GM23338 (cell line): ENCODE measurements around the gene DCAF7. TPM values are rescaled to one million over a fixed set of nuclear protein-coding genes. Genes with fewer than 3 reads are reported as not detected.

Source experiments
- ATAC-seq: fragments of 200-7000 bp; cut with Tn5 transposase; 3 replicates; pipeline ENCODE4 v1.9.1; 2020
- DNase-seq: peaks from one replicate; pipeline ENCODE4 v3.0.0-alpha.2; 2015; ENCODE audit warnings: low spot score
- H2AFZ ChIP-seq: fragments of 200-600 bp; sonication (generic); 2 replicates; pipeline ENCODE4 v1.8.0; 2016; ENCODE audit warnings: antibody characterized with exemption, mild to moderate bottlenecking, moderate library complexity
- H3F3A ChIP-seq: fragments of 200-600 bp; sonication (generic); replicated peaks from 2 replicates; pipeline ENCODE4 v1.8.0; 2017; ENCODE audit warnings: antibody characterized with exemption, mixed run types, low read depth
- H3K27ac ChIP-seq: fragments of 200-600 bp; sonication (generic); 2 replicates; pipeline ENCODE4 v1.6.1; 2016; ENCODE audit warnings: low read depth
- H3K27me3 ChIP-seq: fragments of 200-600 bp; sonication (generic); 2 replicates; pipeline ENCODE4 v1.8.0; 2016; ENCODE audit warnings: mild to moderate bottlenecking, mixed run types, moderate library complexity; ENCODE audit not compliant: insufficient read depth
- H3K36me3 ChIP-seq: fragments of 200-600 bp; sonication (generic); 2 replicates; pipeline ENCODE4 v1.8.0; 2016; ENCODE audit warnings: mild to moderate bottlenecking; ENCODE audit not compliant: insufficient read depth
- H3K4me1 ChIP-seq: fragments of 200-600 bp; sonication (generic); 2 replicates; pipeline ENCODE4 v1.8.0; 2016; ENCODE audit warnings: mild to moderate bottlenecking, moderate library complexity; ENCODE audit not compliant: insufficient read depth
- H3K4me2 ChIP-seq: fragments of 200-600 bp; sonication (generic); 2 replicates; pipeline ENCODE4 v1.7.1; 2017; ENCODE audit warnings: mixed run types
- H3K4me3 ChIP-seq: fragments of 200-600 bp; sonication (generic); 2 replicates; pipeline ENCODE4 v1.6.1; 2016; ENCODE audit warnings: mixed run types
- H3K79me2 ChIP-seq: fragments of 200-600 bp; sonication (generic); replicated peaks from 2 replicates; pipeline ENCODE4 v1.8.0; 2017; ENCODE audit warnings: mild to moderate bottlenecking; ENCODE audit not compliant: insufficient read depth
- H3K9me2 ChIP-seq: fragments of 200-600 bp; sonication (generic); 2 replicates; pipeline ENCODE4 v1.8.0; 2017; ENCODE audit not compliant: insufficient read depth
- H4K20me1 ChIP-seq: fragments of 200-600 bp; sonication (generic); replicated peaks from 2 replicates; pipeline ENCODE4 v1.8.0; 2017; ENCODE audit warnings: mild to moderate bottlenecking; ENCODE audit not compliant: insufficient read depth
- H3K27ac Mint-ChIP-seq: 2 replicates; pipeline ENCODE4 v1.8.0; 2020; ENCODE audit warnings: inconsistent platforms, mild to moderate bottlenecking, moderate library complexity, mixed read lengths
- H3K27me3 Mint-ChIP-seq: 3 replicates; pipeline ENCODE4 v1.8.0; 2022; ENCODE audit warnings: low read depth, mild to moderate bottlenecking, moderate library complexity, mixed read lengths, inconsistent platforms; ENCODE audit not compliant: insufficient read depth, poor library complexity
- H3K36me3 Mint-ChIP-seq: 3 replicates; pipeline ENCODE4 v1.8.0; 2021; ENCODE audit warnings: low read depth, mild to moderate bottlenecking, inconsistent platforms, moderate library complexity, mixed read lengths
- H3K4me1 Mint-ChIP-seq: 3 replicates; pipeline ENCODE4 v1.8.0; 2020; ENCODE audit warnings: mild to moderate bottlenecking, inconsistent platforms, mixed read lengths
- H3K4me3 Mint-ChIP-seq: 3 replicates; pipeline ENCODE4 v1.8.0; 2021; ENCODE audit warnings: moderate library complexity, mild to moderate bottlenecking, inconsistent platforms, mixed read lengths
- H3K9me3 Mint-ChIP-seq: 3 replicates; pipeline ENCODE4 v1.8.0; 2020; ENCODE audit warnings: moderate library complexity, mild to moderate bottlenecking, inconsistent platforms, mixed read lengths
- EZH2 ChIP-seq: fragments of 200-600 bp; sonication (generic); IDR thresholded peaks from one replicate; pipeline ENCODE4 v1.8.0; 2017; ENCODE audit warnings: antibody characterized with exemption, mild to moderate bottlenecking, low read depth; ENCODE audit not compliant: unreplicated experiment
- EZH2phosphoT487 ChIP-seq: fragments of 200-600 bp; sonication (generic); IDR thresholded peaks from one replicate; pipeline ENCODE4 v1.8.1; 2018; ENCODE audit warnings: antibody characterized with exemption; ENCODE audit not compliant: unreplicated experiment
- JUNB ChIP-seq: IDR thresholded peaks from one replicate; pipeline ENCODE4 v1.6.1; 2016; ENCODE audit warnings: antibody characterized with exemption; ENCODE audit not compliant: unreplicated experiment
- NANOG ChIP-seq: IDR thresholded peaks from 2 replicates; pipeline ENCODE4 v1.6.1; 2016; ENCODE audit warnings: antibody characterized with exemption, borderline replicate concordance
- POLR2AphosphoS5 ChIP-seq: IDR thresholded peaks from 2 replicates; pipeline ENCODE4 v1.6.1; 2016; ENCODE audit warnings: antibody characterized with exemption, low read depth
- STAT1 ChIP-seq: IDR thresholded peaks from one replicate; pipeline ENCODE4 v1.6.1; 2016; ENCODE audit warnings: antibody characterized with exemption; ENCODE audit not compliant: unreplicated experiment
- ZNF331 ChIP-seq: fragments of 250-450 bp; sonication (Bioruptor Pico); IDR thresholded peaks from 2 replicates; pipeline ENCODE4 v1.5.0; 2020; ENCODE audit warnings: low read depth, mild to moderate bottlenecking, moderate library complexity
- polyA plus RNA-seq: library from polyadenylated mRNA; unstranded; fragments of >200 nt; fragmentation: Nextera tagmentation; extraction: Ambion mirVana; gene quantifications from 2 replicates; pipeline ENCODE4 v1.2.1, GENCODE V29; 2016
- total RNA-seq: library from RNA; depleted of rRNA; stranded (reverse); fragments of >200 nt; shearing (Covaris generic); gene quantifications from 2 replicates; pipeline ENCODE4 v1.2.3, GENCODE V29; 2014
- TF ChIP-seq, protein P1 (sequence below): IDR thresholded peaks from one replicate; pipeline ENCODE4 v1.6.1; 2018; ENCODE audit warnings: antibody characterized with exemption; ENCODE audit not compliant: unreplicated experiment
- TF ChIP-seq, protein P2 (sequence below): fragments of 250-450 bp; sonication (Bioruptor Pico); IDR thresholded peaks from 2 replicates; pipeline ENCODE4 v1.5.0; 2020; ENCODE audit warnings: mild to moderate bottlenecking, moderate library complexity
- TF ChIP-seq, protein P3 (sequence below): IDR thresholded peaks from 2 replicates; pipeline ENCODE4 v1.6.1; 2016; ENCODE audit warnings: antibody characterized with exemption
- TF ChIP-seq, protein P4 (sequence below), 2 experiments: fragments of 200-600 bp in 1 of 2; sonication (generic) in 1 of 2; conservative IDR thresholded peaks; 2 replicates each; pipeline versions ENCODE4 v1.5.1 to v1.6.1; 2016 to 2017; ENCODE audit warnings: antibody characterized with exemption in 2 of 2, low read depth in 2 of 2, mild to moderate bottlenecking in 2 of 2, moderate library complexity in 1 of 2

Gene DCAF7
- total and polyA plus RNA-seq, 2 experiments from 2014 or later = 31.3 to 60.1 TPM

DNA sequence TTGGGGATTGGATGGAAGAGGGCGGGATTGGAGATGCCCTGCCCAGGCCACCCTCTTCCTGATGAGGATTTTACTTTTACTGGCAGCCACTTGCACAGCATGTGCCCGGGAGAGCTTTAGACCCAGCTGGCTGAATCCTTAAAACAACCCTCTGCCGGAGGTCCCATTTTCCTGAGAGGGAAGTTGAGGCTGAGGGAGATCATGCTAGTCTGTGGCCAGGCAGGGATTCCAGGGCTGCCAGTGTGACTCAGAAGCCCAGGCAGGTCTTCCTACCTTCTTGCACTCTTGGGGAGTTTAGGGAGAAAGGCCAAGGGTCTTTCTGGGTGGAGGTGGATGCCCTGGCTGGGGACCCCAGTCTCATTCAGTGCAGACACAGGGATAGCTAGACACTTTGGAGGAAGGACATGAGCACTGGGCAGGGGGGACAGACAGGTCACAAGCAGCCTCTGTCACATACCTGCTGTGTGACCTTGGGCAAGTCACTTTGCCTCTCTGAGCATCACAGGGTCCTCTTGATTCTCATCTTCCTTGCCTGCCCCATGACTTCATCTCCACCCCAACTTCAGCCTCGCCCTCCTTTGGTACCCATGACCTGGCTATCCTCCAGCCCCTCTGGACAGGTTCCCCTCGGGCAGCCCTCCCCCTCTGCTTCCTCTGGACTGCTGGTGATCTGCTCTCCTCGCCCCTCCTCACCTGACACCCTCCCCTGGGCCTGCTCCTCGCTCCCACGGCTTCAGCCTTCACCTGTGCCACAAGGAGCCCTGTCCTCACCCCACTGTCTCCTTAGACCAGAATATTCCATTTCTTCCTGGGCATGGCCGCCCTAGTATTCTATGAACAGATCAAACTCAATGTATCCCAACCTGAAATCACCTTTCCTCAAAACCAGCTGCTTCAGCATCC lies 11.3 kb upstream of the DCAF7 start:
- H3K27me3 ChIP-seq = peaks cover 28% of the 10 kb centered on the region
- H3K4me3 Mint-ChIP-seq = peak overlapping the region; percentile 69
- no peaks in the 10 kb centered on the region for H3K9me3 Mint-ChIP-seq
- no peaks in the 10 kb centered on the region; the same call in 1 of the 3 replicates for H3K36me3 Mint-ChIP-seq
- no peaks in the 10 kb centered on the region for H3K36me3 ChIP-seq
- peaks cover 18% of the 10 kb centered on the region for H3K4me1 Mint-ChIP-seq
- peak overlapping the region; percentile 90 for H3K4me2 ChIP-seq
- peak overlapping the region; percentile 62 for H3K4me3 ChIP-seq
- no peaks in the 10 kb centered on the region for H3F3A ChIP-seq
- ATAC-seq (peak; percentile 21), DNase-seq (no peak)
- no peak overlapping the region for H3K27ac ChIP-seq
- peak overlapping the region; percentile 96 for H2AFZ ChIP-seq
- no peak overlapping the region for H3K27ac Mint-ChIP-seq
- H4K20me1 ChIP-seq = no peaks in the 10 kb centered on the region
- H3K4me1 ChIP-seq = peaks cover 7% of the 10 kb centered on the region; the same call in 1 of the 2 replicates
- TF ChIP-seq NANOG = no peak
- TF ChIP-seq ZNF331 = no peak
- TF ChIP-seq, protein P1, sequence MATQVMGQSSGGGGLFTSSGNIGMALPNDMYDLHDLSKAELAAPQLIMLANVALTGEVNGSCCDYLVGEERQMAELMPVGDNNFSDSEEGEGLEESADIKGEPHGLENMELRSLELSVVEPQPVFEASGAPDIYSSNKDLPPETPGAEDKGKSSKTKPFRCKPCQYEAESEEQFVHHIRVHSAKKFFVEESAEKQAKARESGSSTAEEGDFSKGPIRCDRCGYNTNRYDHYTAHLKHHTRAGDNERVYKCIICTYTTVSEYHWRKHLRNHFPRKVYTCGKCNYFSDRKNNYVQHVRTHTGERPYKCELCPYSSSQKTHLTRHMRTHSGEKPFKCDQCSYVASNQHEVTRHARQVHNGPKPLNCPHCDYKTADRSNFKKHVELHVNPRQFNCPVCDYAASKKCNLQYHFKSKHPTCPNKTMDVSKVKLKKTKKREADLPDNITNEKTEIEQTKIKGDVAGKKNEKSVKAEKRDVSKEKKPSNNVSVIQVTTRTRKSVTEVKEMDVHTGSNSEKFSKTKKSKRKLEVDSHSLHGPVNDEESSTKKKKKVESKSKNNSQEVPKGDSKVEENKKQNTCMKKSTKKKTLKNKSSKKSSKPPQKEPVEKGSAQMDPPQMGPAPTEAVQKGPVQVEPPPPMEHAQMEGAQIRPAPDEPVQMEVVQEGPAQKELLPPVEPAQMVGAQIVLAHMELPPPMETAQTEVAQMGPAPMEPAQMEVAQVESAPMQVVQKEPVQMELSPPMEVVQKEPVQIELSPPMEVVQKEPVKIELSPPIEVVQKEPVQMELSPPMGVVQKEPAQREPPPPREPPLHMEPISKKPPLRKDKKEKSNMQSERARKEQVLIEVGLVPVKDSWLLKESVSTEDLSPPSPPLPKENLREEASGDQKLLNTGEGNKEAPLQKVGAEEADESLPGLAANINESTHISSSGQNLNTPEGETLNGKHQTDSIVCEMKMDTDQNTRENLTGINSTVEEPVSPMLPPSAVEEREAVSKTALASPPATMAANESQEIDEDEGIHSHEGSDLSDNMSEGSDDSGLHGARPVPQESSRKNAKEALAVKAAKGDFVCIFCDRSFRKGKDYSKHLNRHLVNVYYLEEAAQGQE = no peak
- TF ChIP-seq JUNB = no peak
- TF ChIP-seq POLR2AphosphoS5 = no peak
- TF ChIP-seq, protein P2, sequence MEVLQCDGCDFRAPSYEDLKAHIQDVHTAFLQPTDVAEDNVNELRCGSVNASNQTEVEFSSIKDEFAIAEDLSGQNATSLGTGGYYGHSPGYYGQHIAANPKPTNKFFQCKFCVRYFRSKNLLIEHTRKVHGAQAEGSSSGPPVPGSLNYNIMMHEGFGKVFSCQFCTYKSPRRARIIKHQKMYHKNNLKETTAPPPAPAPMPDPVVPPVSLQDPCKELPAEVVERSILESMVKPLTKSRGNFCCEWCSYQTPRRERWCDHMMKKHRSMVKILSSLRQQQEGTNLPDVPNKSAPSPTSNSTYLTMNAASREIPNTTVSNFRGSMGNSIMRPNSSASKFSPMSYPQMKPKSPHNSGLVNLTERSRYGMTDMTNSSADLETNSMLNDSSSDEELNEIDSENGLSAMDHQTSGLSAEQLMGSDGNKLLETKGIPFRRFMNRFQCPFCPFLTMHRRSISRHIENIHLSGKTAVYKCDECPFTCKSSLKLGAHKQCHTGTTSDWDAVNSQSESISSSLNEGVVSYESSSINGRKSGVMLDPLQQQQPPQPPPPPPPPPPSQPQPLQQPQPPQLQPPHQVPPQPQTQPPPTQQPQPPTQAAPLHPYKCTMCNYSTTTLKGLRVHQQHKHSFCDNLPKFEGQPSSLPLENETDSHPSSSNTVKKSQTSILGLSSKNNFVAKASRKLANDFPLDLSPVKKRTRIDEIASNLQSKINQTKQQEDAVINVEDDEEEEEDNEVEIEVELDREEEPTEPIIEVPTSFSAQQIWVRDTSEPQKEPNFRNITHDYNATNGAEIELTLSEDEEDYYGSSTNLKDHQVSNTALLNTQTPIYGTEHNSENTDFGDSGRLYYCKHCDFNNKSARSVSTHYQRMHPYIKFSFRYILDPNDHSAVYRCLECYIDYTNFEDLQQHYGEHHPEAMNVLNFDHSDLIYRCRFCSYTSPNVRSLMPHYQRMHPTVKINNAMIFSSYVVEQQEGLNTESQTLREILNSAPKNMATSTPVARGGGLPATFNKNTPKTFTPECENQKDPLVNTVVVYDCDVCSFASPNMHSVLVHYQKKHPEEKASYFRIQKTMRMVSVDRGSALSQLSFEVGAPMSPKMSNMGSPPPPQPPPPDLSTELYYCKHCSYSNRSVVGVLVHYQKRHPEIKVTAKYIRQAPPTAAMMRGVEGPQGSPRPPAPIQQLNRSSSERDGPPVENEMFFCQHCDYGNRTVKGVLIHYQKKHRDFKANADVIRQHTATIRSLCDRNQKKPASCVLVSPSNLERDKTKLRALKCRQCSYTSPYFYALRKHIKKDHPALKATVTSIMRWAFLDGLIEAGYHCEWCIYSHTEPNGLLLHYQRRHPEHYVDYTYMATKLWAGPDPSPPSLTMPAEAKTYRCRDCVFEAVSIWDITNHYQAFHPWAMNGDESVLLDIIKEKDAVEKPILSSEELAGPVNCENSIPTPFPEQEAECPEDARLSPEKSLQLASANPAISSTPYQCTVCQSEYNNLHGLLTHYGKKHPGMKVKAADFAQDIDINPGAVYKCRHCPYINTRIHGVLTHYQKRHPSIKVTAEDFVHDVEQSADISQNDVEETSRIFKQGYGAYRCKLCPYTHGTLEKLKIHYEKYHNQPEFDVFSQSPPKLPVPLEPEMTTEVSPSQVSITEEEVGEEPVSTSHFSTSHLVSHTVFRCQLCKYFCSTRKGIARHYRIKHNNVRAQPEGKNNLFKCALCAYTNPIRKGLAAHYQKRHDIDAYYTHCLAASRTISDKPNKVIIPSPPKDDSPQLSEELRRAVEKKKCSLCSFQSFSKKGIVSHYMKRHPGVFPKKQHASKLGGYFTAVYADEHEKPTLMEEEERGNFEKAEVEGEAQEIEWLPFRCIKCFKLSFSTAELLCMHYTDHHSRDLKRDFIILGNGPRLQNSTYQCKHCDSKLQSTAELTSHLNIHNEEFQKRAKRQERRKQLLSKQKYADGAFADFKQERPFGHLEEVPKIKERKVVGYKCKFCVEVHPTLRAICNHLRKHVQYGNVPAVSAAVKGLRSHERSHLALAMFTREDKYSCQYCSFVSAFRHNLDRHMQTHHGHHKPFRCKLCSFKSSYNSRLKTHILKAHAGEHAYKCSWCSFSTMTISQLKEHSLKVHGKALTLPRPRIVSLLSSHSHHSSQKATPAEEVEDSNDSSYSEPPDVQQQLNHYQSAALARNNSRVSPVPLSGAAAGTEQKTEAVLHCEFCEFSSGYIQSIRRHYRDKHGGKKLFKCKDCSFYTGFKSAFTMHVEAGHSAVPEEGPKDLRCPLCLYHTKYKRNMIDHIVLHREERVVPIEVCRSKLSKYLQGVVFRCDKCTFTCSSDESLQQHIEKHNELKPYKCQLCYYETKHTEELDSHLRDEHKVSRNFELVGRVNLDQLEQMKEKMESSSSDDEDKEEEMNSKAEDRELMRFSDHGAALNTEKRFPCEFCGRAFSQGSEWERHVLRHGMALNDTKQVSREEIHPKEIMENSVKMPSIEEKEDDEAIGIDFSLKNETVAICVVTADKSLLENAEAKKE (CRISPR knock-in tag) = no peak
- TF ChIP-seq STAT1 = no peak
- TF ChIP-seq, protein P3, sequence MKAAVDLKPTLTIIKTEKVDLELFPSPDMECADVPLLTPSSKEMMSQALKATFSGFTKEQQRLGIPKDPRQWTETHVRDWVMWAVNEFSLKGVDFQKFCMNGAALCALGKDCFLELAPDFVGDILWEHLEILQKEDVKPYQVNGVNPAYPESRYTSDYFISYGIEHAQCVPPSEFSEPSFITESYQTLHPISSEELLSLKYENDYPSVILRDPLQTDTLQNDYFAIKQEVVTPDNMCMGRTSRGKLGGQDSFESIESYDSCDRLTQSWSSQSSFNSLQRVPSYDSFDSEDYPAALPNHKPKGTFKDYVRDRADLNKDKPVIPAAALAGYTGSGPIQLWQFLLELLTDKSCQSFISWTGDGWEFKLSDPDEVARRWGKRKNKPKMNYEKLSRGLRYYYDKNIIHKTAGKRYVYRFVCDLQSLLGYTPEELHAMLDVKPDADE = no peak
- TF ChIP-seq, protein P4, sequence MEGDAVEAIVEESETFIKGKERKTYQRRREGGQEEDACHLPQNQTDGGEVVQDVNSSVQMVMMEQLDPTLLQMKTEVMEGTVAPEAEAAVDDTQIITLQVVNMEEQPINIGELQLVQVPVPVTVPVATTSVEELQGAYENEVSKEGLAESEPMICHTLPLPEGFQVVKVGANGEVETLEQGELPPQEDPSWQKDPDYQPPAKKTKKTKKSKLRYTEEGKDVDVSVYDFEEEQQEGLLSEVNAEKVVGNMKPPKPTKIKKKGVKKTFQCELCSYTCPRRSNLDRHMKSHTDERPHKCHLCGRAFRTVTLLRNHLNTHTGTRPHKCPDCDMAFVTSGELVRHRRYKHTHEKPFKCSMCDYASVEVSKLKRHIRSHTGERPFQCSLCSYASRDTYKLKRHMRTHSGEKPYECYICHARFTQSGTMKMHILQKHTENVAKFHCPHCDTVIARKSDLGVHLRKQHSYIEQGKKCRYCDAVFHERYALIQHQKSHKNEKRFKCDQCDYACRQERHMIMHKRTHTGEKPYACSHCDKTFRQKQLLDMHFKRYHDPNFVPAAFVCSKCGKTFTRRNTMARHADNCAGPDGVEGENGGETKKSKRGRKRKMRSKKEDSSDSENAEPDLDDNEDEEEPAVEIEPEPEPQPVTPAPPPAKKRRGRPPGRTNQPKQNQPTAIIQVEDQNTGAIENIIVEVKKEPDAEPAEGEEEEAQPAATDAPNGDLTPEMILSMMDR (conservative IDR thresholded peaks at IDR 0.05; ENCODE audit: low read depth in 2 of 2) = no peak
- TF ChIP-seq EZH2phosphoT487 = no peak
- no peak for TF ChIP-seq EZH2
- no peaks in the 10 kb centered on the region for H3K79me2 ChIP-seq
- H3K9me2 ChIP-seq = no peaks in the 10 kb centered on the region
- peaks cover 24% of the 10 kb centered on the region for H3K27me3 Mint-ChIP-seq
